Nephron (organoid): ENCODE measurements around the gene CCNG2.

Experiments
- H3K27ac Mint-ChIP-seq, 3 experiments: 2 replicates each; pipeline ENCODE4 v1.8.0; 2020; ENCODE audit warnings: mixed read lengths in 3 of 3, mild to moderate bottlenecking in 2 of 3, moderate library complexity in 1 of 3
- H3K27me3 Mint-ChIP-seq: 2 replicates; pipeline ENCODE4 v1.8.0; 2021; ENCODE audit warnings: low read depth, mild to moderate bottlenecking, moderate library complexity, mixed read lengths
- H3K36me3 Mint-ChIP-seq: 2 replicates; pipeline ENCODE4 v1.8.0; 2020; ENCODE audit warnings: low read depth, mixed read lengths
- H3K4me1 Mint-ChIP-seq: 2 replicates; pipeline ENCODE4 v1.8.0; 2020; ENCODE audit warnings: mixed read lengths
- H3K4me3 Mint-ChIP-seq, 3 experiments: 2 replicates each; pipeline ENCODE4 v1.8.0; 2020; ENCODE audit warnings: mild to moderate bottlenecking in 3 of 3, mixed read lengths in 3 of 3, moderate library complexity in 2 of 3
- H3K9me3 Mint-ChIP-seq: 2 replicates; pipeline ENCODE4 v1.8.0; 2020; ENCODE audit warnings: mixed read lengths
- TF ChIP-seq, protein P1 (sequence below), 3 experiments: fragments of 200-600 bp; sonication (generic); IDR thresholded peaks; one replicate each; pipeline ENCODE4 v1.5.0; 2021; ENCODE audit warnings: antibody characterized with exemption in 3 of 3; ENCODE audit not compliant: unreplicated experiment in 3 of 3

Gene CCNG2

GRCh38 chr4:77201343-77201742 lies 44.3 kb downstream of the CCNG2 start:
- H3K4me3 Mint-ChIP-seq = no peak overlapping the region
- no peaks in the 10 kb centered on the region for H3K9me3 Mint-ChIP-seq
- no peaks in the 10 kb centered on the region for H3K36me3 Mint-ChIP-seq
- TF ChIP-seq, protein P1, sequence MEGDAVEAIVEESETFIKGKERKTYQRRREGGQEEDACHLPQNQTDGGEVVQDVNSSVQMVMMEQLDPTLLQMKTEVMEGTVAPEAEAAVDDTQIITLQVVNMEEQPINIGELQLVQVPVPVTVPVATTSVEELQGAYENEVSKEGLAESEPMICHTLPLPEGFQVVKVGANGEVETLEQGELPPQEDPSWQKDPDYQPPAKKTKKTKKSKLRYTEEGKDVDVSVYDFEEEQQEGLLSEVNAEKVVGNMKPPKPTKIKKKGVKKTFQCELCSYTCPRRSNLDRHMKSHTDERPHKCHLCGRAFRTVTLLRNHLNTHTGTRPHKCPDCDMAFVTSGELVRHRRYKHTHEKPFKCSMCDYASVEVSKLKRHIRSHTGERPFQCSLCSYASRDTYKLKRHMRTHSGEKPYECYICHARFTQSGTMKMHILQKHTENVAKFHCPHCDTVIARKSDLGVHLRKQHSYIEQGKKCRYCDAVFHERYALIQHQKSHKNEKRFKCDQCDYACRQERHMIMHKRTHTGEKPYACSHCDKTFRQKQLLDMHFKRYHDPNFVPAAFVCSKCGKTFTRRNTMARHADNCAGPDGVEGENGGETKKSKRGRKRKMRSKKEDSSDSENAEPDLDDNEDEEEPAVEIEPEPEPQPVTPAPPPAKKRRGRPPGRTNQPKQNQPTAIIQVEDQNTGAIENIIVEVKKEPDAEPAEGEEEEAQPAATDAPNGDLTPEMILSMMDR (IDR thresholded peaks at IDR 0.05; ENCODE audit: unreplicated experiment in 3 of 3) = no peak
- H3K4me1 Mint-ChIP-seq = peaks cover 41% of the 10 kb centered on the region
- H3K27me3 Mint-ChIP-seq = no peaks in the 10 kb centered on the region
- H3K27ac Mint-ChIP-seq = no peak overlapping the region

DNA sequence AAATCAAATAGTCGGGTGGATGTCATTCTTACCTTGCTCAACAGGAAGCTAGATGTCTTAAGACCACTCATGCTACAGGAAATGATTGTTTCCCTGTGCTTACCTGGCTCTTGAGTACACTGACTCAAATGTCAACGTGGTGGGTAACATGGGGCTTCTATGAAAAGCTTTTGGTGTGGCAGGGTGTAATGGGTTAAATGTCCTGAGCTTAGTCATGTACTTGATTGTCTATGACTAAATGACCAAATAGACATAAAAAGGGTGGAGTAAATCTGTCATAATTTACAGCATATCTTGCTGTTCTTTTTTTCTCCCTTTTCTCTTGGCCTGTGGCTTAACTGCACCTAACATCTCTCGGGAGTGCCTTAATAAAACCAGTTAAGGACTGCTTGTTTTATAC lies 44.9 kb downstream of the CCNG2 start:
- Mint-ChIP-seq H3K4me3 (no peak overlapping the region), H3K27ac (no peak overlapping the region), H3K4me1 (peaks cover 36% of the 10 kb centered on the region), H3K9me3 (no peaks in the 10 kb centered on the region), H3K27me3 (no peaks in the 10 kb centered on the region), H3K36me3 (no peaks in the 10 kb centered on the region)
- TF ChIP-seq, protein P1 (IDR thresholded peaks at IDR 0.05; ENCODE audit: unreplicated experiment in 3 of 3) = no peak

DNA sequence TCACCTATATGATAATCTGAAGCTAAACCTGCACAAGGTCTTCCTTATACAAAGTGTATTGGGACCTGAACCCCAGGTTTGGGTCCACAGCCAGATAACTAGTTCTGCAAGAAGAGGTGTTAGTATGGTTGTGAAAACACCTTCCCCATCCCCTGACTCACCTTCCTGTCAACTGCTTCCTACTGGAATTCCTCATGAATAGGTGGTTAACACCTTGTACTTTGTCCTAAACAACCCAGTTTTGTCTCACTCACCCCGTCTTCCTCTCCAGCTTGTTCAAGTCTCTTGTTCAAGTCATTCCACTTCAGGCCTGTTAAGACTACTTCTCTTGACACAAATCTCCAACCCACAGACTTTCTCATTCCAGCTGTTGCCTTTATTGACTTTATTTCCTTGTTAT lies 45.5 kb downstream of the CCNG2 start:
- Mint-ChIP-seq H3K27me3 (no peaks in the 10 kb centered on the region), H3K4me3 (no peak overlapping the region), H3K9me3 (no peaks in the 10 kb centered on the region), H3K4me1 (peaks cover 30% of the 10 kb centered on the region), H3K27ac (no peak overlapping the region), H3K36me3 (no peaks in the 10 kb centered on the region)
- TF ChIP-seq, protein P1 (IDR thresholded peaks at IDR 0.05; ENCODE audit: unreplicated experiment in 3 of 3) = no peak

- H3K4me1 Mint-ChIP-seq = peaks cover 23% of the 10 kb centered on the region
- TF ChIP-seq, protein P1 (IDR thresholded peaks at IDR 0.05; ENCODE audit: unreplicated experiment in 3 of 3) = peak; percentile 67 to 77 (median 75)
- H3K4me3 Mint-ChIP-seq = no peak overlapping the region
- H3K9me3 Mint-ChIP-seq = no peaks in the 10 kb centered on the region
- peak overlapping the region in 1 of 3 experiments; percentile 12 for H3K27ac Mint-ChIP-seq
- no peaks in the 10 kb centered on the region for H3K36me3 Mint-ChIP-seq
- no peaks in the 10 kb centered on the region for H3K27me3 Mint-ChIP-seq
Measured at GRCh38 chr4:77203380-77204197, 46.6 kb downstream of the CCNG2 start.

- peaks cover 14% of the 10 kb centered on the region for H3K4me1 Mint-ChIP-seq
- no peaks in the 10 kb centered on the region for H3K27me3 Mint-ChIP-seq
- peak overlapping the region in 2 of 3 experiments; percentile 27 to 46 for H3K27ac Mint-ChIP-seq
- no peaks in the 10 kb centered on the region for H3K9me3 Mint-ChIP-seq
- H3K36me3 Mint-ChIP-seq = no peaks in the 10 kb centered on the region
- no peak overlapping the region for H3K4me3 Mint-ChIP-seq
- TF ChIP-seq, protein P1 (IDR thresholded peaks at IDR 0.05; ENCODE audit: unreplicated experiment in 3 of 3) = no peak
Measured at GRCh38 chr4:77204621-77205020, 47.6 kb downstream of the CCNG2 start.

DNA sequence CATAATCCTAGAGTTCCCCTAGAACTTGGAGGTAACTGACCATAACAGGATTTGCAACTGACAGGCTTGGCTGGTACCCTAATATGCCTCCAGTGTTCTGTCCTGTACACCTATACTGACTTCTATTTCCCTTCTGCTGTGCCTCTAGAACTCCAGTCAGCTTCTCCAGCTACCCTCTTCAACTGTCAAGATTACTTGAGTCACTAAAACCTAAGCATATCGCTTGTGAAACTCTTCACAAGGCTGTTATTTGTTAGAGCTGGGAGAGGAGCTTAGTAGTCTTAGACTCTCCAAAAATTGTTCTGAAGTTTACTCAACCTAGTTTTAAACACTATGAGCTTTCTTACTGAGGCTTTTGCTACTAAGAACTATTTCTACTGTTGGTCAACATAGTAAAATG lies 52.0 kb downstream of the CCNG2 start:
- H3K27ac Mint-ChIP-seq = no peak overlapping the region
- no peaks in the 10 kb centered on the region for H3K27me3 Mint-ChIP-seq
- TF ChIP-seq, protein P1 (IDR thresholded peaks at IDR 0.05; ENCODE audit: unreplicated experiment in 3 of 3) = no peak
- no peaks in the 10 kb centered on the region for H3K9me3 Mint-ChIP-seq
- H3K4me1 Mint-ChIP-seq = peaks cover 4% of the 10 kb centered on the region
- H3K36me3 Mint-ChIP-seq = no peaks in the 10 kb centered on the region
- no peak overlapping the region for H3K4me3 Mint-ChIP-seq
